Heart left ventricle (tissue), 13 donors: ENCODE data around the gene TXNL4A.

Source experiments
- CTCF ChIP-seq, 12 donors: fragments of 200-600 bp; sonication (generic) in 4 of 12; IDR thresholded peaks; one replicate each; pipeline versions ENCODE4 v1.5.0 to v1.8.0; 2018 to 2022; ENCODE audit warnings: antibody characterized with exemption in 12 of 12, mild to moderate bottlenecking in 5 of 12
- POLR2A ChIP-seq, 2 donors: fragments of 450-650 bp; IDR thresholded peaks; one replicate each; pipeline ENCODE4 v1.6.1; 2017; ENCODE audit warnings: antibody characterized with exemption in 2 of 2, mild to moderate bottlenecking in 2 of 2, moderate library complexity in 2 of 2
- donor health status: ischemic (EF 13 %, LVEDD 7.1; RV severe dilation, severe dysfunction).
- donor health status: DM: no; HTN: yes; CAD: no.
- donor health status: DM: no; HTN: no; CAD: no.
- donor health status: ischemic (EF 25% LVEDD 6.9; RV normal size, moderate dysfunction).
- donor health status: ischemic (EF 25% LVEDD 5.7; RV mildly dilated, moderate dysfunction).
- donor health status: ischemic (EF 35%, LVEDD 5.7; RV mildly dilated, moderate dysfunction).
- donor health status: nonischemic (EF 11% LVEDD 7.7; RV severe dilation, severe dysfunction).
- donor health status: DM: yes; HTN: yes; CAD: no.
- donor health status: PGD.
- donor health status: ischemic (EF 29% LVEDD 5.4; RV normal size, mild dysfunction).
- donor health status: nonischemic (EF 23%, LVEDD 6.1; RV moderate dilation, normal function).

- TF ChIP-seq CTCF (IDR thresholded peaks at IDR 0.05) (no peak), POLR2A (IDR thresholded peaks at IDR 0.05) (no peak)
These were observed 17.0 kb downstream of the TXNL4A start for GRCh38 chr18:79971211-79971952.
